Duodenal mucosa (tissue), 2 donors: ENCODE measurements around the gene GAGE2A.
"Not testable (repeated sequence)": the region's sequence is repeated elsewhere in the genome, so short reads cannot be mapped to it uniquely, and the experiment has no call there.

Experiments
- H3K27ac ChIP-seq: one replicate; pipeline ENCODE4 v1.7.0; 2013; ENCODE audit warnings: low read depth, low read length
- H3K27me3 ChIP-seq, 2 donors: one replicate each; pipeline ENCODE4 v1.7.0; 2013; ENCODE audit warnings: low read length in 2 of 2, control low read depth in 1 of 2; ENCODE audit not compliant: insufficient read depth in 2 of 2, control insufficient read depth in 1 of 2
- H3K36me3 ChIP-seq, 2 donors: one replicate each; pipeline ENCODE4 v1.7.0; 2013; ENCODE audit warnings: low read length in 2 of 2, control low read depth in 1 of 2; ENCODE audit not compliant: insufficient read depth in 2 of 2, control insufficient read depth in 1 of 2
- H3K4me1 ChIP-seq, 2 donors: one replicate each; pipeline ENCODE4 v1.7.0; 2013; ENCODE audit warnings: low read length in 2 of 2, control low read depth in 1 of 2; ENCODE audit not compliant: insufficient read depth in 2 of 2, control insufficient read depth in 1 of 2
- H3K4me3 ChIP-seq, 2 donors: one replicate each; pipeline ENCODE4 v1.7.0; 2013; ENCODE audit warnings: low read length in 2 of 2, low read depth in 1 of 2
- H3K9ac ChIP-seq, 2 donors: one replicate each; pipeline ENCODE4 v1.7.0; 2013; ENCODE audit warnings: low read length in 2 of 2, low read depth in 1 of 2
- H3K9me3 ChIP-seq, 2 donors: one replicate each; pipeline ENCODE4 v1.7.0; 2013; ENCODE audit warnings: low read length in 2 of 2, control low read depth in 1 of 2; ENCODE audit not compliant: control insufficient read depth in 1 of 2

The GAGE2A gene, protein sequence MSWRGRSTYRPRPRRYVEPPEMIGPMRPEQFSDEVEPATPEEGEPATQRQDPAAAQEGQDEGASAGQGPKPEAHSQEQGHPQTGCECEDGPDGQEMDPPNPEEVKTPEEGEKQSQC

DNA sequence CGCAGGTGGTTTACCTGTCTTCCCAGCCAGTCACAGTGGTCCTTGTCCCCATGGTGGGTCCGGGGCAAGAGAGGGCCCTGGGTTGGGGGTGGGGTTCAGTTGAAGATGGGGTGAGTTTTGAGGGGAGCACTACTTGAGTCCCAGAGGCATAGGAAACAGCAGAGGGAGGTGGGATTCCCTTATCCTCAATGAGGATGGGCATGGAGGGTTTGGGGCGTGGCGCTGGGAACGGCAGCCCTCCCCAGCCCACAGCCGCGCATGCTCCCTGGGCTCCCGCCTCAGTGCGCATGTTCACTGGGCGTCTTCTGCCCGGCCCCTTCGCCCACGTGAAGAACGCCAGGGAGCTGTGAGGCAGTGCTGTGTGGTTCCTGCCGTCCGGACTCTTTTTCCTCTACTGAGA lies at the start of gene GAGE2A:
Gene GAGE2A, plus strand, starts transcription at position 301 of the 400 bp plus-strand sequence. CDS start 1,155 bp downstream, outside the sequence.
- not testable (repeated sequence) for H3K9ac ChIP-seq, H3K4me1 ChIP-seq, H3K9me3 ChIP-seq, H3K27me3 ChIP-seq, H3K4me3 ChIP-seq, H3K27ac ChIP-seq, H3K36me3 ChIP-seq

DNA sequence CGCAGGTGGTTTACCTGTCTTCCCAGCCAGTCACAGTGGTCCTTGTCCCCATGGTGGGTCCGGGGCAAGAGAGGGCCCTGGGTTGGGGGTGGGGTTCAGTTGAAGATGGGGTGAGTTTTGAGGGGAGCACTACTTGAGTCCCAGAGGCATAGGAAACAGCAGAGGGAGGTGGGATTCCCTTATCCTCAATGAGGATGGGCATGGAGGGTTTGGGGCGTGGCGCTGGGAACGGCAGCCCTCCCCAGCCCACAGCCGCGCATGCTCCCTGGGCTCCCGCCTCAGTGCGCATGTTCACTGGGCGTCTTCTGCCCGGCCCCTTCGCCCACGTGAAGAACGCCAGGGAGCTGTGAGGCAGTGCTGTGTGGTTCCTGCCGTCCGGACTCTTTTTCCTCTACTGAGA lies 47.9 kb upstream of the GAGE2A start, which contains the start of gene GAGE12D:
Gene GAGE12D, plus strand, starts transcription at position 301 of the 400 bp plus-strand sequence. CDS start 1,155 bp downstream, outside the sequence.
- H3K4me1 ChIP-seq, H3K4me3 ChIP-seq, H3K27ac ChIP-seq, H3K27me3 ChIP-seq, H3K9ac ChIP-seq, H3K36me3 ChIP-seq, H3K9me3 ChIP-seq: not testable (repeated sequence)

GRCh38 chrX:49550989-49551388 lies 38.3 kb upstream of the GAGE2A start, which contains the start of gene GAGE12E:
TSS of gene GAGE12E (plus strand) at chrX:49551289. CDS start at chrX:49552444, 1,155 bp downstream.
- not testable (repeated sequence) for H3K36me3 ChIP-seq, H3K9me3 ChIP-seq, H3K27me3 ChIP-seq, H3K4me1 ChIP-seq, H3K4me3 ChIP-seq, H3K27ac ChIP-seq, H3K9ac ChIP-seq

DNA sequence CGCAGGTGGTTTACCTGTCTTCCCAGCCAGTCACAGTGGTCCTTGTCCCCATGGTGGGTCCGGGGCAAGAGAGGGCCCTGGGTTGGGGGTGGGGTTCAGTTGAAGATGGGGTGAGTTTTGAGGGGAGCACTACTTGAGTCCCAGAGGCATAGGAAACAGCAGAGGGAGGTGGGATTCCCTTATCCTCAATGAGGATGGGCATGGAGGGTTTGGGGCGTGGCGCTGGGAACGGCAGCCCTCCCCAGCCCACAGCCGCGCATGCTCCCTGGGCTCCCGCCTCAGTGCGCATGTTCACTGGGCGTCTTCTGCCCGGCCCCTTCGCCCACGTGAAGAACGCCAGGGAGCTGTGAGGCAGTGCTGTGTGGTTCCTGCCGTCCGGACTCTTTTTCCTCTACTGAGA lies 28.8 kb upstream of the GAGE2A start, which contains the start of gene GAGE12F:
Gene GAGE12F, plus strand, starts transcription at position 301 of the 400 bp plus-strand sequence. CDS start 1,155 bp downstream, outside the sequence.
- not testable (repeated sequence) for H3K27ac ChIP-seq, H3K4me3 ChIP-seq, H3K27me3 ChIP-seq, H3K9ac ChIP-seq, H3K36me3 ChIP-seq, H3K4me1 ChIP-seq, H3K9me3 ChIP-seq

GRCh38 chrX:49568728-49569127 lies 20.6 kb upstream of the GAGE2A start:
- H3K9me3 ChIP-seq, H3K4me3 ChIP-seq, H3K4me1 ChIP-seq, H3K27ac ChIP-seq, H3K27me3 ChIP-seq, H3K36me3 ChIP-seq, H3K9ac ChIP-seq: not testable (repeated sequence)

DNA sequence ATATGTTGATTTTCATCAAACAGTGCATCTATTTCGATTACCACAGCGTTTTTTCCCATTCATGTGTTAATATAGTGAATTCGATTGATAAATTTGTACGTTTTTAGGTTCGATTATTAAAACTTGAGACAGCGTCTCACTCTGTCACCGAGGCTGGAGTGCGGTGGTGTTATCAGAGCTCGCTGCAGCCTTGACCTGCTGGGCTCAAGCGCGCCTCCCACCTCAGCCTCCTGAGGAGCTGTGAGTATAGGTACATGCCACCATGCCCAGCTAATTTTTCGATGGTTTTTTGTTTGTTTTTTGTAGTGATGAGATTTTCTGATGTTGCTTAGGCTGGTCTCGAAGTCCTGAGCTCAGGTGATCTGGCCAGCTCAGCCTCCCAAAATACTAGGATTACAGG lies 20.1 kb upstream of the GAGE2A start:
- H3K27ac ChIP-seq, H3K9me3 ChIP-seq, H3K36me3 ChIP-seq, H3K9ac ChIP-seq, H3K4me3 ChIP-seq, H3K27me3 ChIP-seq, H3K4me1 ChIP-seq: not testable (repeated sequence)

DNA sequence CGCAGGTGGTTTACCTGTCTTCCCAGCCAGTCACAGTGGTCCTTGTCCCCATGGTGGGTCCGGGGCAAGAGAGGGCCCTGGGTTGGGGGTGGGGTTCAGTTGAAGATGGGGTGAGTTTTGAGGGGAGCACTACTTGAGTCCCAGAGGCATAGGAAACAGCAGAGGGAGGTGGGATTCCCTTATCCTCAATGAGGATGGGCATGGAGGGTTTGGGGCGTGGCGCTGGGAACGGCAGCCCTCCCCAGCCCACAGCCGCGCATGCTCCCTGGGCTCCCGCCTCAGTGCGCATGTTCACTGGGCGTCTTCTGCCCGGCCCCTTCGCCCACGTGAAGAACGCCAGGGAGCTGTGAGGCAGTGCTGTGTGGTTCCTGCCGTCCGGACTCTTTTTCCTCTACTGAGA lies 19.2 kb upstream of the GAGE2A start, which contains the start of gene GAGE12G:
Gene GAGE12G, plus strand, starts transcription at position 301 of the 400 bp plus-strand sequence. CDS start 1,155 bp downstream, outside the sequence.
- H3K27me3 ChIP-seq, H3K4me1 ChIP-seq, H3K36me3 ChIP-seq, H3K9me3 ChIP-seq, H3K4me3 ChIP-seq, H3K9ac ChIP-seq, H3K27ac ChIP-seq: not testable (repeated sequence)

- H3K4me1 ChIP-seq, H3K9me3 ChIP-seq, H3K9ac ChIP-seq, H3K27ac ChIP-seq, H3K27me3 ChIP-seq, H3K36me3 ChIP-seq, H3K4me3 ChIP-seq: not testable (repeated sequence)
Observed at GRCh38 chrX:49579649-49580048, 9.6 kb upstream of the GAGE2A start, which contains the start of gene GAGE12H. TSS of gene GAGE12H (plus strand) at chrX:49579949. CDS start at chrX:49581104, 1,155 bp downstream.

DNA sequence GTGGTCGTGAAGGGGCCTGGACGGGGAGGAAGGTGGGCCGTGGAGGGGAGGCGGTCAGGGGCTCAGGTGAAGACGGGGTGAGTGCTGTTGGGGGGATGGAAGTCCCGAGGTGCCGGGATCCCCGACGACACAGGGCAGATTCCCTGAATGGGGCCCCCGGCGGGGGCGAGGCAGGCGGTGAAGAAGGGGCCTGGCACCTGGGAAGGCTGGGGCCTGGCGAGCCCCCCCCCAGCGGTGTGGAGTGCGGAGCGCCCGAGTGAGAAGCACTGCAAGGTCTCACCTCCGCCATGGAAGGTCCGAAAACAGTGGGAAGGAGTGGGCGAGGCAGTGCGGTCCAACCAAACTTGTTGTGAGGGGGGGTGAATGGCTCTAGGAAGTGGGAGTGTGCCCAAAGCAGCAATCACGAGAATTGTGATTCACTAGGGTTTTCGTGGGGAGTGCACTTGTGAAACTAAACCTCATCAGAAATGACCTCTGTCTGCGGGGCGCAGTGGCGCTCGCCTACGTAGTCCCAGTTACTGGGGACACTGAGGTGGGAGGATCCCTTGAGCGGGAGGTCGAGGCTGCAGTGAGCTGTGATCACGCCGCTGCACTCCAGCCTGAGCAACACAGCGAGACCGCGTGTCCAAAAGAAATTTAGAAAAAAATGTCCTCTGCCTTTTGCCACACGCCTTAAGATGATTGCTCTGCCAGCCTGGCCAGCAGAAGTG lies 628 bp downstream of the GAGE2A start:
- H3K9ac ChIP-seq, H3K36me3 ChIP-seq, H3K4me1 ChIP-seq: not testable (repeated sequence)

GRCh38 chrX:49590488-49590887 lies 1.2 kb downstream of the GAGE2A start:
- not testable (repeated sequence) for H3K9me3 ChIP-seq, H3K27me3 ChIP-seq, H3K4me1 ChIP-seq, H3K4me3 ChIP-seq, H3K36me3 ChIP-seq, H3K9ac ChIP-seq, H3K27ac ChIP-seq

More for the DNA sequence above, 628 bp downstream of the GAGE2A start:
- not testable (repeated sequence) for H3K27ac ChIP-seq, H3K27me3 ChIP-seq, H3K9me3 ChIP-seq, H3K4me3 ChIP-seq
